Retinal pigment epithelial cell (primary cell): ENCODE measurements around the gene RIMBP2.

Experiments used
- DNase-seq: peaks from one replicate; pipeline ENCODE4 v3.0.0-alpha.2; 2010; ENCODE audit warnings: low read depth
- H3K4me3 ChIP-seq: 2 replicates; pipeline ENCODE4 v1.5.1; 2011; ENCODE audit warnings: mild to moderate bottlenecking, low read length, control low read depth, moderate library complexity
- TF ChIP-seq, protein P1 (sequence below): conservative IDR thresholded peaks from 2 replicates; pipeline ENCODE4 v1.5.1; 2011; ENCODE audit warnings: low read depth, low read length, control low read depth, inconsistent platforms

Gene RIMBP2

DNA sequence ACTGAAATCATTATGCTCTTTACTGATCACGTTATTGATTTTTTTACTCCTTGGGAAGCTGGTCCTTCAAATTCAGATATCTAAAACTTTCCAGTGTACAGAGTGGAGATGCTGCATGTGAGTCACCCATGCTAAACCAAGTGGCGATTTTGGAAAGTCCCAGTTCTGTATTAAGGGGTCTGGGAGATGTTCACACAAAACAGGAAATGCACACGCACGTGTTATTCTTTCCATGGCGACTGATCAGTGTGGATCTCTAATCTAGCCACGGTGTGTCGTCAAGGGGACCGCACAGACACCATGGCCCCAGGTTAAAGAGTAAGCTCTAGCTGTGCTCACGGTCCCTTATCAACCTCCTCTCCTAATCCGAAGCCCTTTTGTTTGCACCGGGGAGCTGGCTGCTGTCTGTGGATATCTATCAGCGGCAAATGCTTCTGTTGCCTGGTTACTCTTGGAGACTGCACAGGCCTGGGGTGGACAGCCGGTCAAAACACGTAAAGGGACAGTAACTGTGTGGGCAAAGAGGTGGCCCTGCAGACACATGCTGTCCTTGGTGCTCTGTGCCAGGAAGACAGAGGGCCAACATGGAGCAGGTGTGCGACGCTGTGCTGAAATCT lies 96.6 kb downstream of the RIMBP2 start:
- H3K4me3 ChIP-seq: no peak overlapping the region
- TF ChIP-seq, protein P1, sequence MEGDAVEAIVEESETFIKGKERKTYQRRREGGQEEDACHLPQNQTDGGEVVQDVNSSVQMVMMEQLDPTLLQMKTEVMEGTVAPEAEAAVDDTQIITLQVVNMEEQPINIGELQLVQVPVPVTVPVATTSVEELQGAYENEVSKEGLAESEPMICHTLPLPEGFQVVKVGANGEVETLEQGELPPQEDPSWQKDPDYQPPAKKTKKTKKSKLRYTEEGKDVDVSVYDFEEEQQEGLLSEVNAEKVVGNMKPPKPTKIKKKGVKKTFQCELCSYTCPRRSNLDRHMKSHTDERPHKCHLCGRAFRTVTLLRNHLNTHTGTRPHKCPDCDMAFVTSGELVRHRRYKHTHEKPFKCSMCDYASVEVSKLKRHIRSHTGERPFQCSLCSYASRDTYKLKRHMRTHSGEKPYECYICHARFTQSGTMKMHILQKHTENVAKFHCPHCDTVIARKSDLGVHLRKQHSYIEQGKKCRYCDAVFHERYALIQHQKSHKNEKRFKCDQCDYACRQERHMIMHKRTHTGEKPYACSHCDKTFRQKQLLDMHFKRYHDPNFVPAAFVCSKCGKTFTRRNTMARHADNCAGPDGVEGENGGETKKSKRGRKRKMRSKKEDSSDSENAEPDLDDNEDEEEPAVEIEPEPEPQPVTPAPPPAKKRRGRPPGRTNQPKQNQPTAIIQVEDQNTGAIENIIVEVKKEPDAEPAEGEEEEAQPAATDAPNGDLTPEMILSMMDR: no peak
- no peak for DNase-seq

DNA sequence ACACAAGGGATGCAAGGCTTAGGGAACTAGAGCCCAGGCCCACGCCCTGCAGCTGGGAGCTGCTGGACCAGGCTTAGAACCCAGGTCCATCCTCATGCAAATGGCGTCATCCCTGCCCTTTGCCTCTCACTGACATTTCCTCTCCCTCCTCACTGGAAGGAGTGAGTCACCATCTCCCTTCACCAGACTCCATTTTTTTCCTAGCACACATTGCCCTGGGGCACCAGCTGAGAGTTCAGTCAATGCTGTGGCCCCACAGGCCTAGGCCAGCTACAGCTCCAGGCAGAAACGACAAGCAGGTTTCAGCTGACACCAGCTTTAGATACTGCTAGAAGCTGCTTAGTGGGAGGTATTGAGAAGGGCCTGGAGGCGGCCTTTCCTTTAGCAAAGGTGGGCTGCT lies 98.9 kb downstream of the RIMBP2 start:
- no peak for DNase-seq

DNA sequence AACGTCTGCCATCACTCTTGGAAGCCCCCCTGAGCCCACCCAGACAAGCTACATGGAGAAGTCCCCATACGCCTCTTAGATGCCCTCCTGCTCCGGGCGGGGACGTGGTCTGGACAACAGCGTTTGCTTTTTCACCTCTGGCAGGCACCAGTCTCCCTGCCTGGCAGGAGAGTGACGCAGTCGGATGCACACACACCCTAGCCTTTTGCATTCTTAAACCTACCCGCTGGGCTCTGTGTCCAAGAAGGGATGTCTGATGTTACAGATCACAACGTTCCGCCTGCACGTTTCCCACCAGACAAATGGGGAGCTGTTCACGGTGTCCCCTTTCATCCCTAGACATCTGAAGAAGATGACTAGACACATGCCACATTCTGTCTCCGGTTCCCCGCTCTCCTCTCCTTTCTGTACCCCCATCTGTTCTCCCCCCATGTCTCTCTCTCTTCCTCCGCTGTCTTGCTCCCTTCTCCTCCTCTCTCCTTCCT lies 100.2 kb downstream of the RIMBP2 start:
- no peak for DNase-seq
- TF ChIP-seq, protein P1: no peak
- H3K4me3 ChIP-seq: no peak overlapping the region

More for the DNA sequence above, 98.9 kb downstream of the RIMBP2 start:
- TF ChIP-seq, protein P1: no peak
- no peak overlapping the region for H3K4me3 ChIP-seq

DNA sequence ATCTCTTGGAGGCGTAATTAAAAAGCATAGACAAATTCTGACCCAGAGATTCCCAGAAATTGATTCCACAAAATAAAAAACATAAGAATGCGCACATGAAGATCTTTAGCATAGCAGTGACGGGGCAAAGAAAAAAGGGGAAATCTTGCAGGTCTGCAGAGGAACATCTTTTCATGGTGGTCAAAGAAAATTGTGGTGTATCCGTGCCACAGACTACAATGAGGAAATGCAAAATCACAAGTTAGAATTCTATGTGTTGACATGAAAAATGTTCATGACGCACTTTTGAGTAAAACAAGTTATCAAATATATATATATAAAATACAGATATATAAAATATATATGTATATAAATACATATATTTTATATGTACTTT lies 101.6 kb downstream of the RIMBP2 start:
- H3K4me3 ChIP-seq: no peak overlapping the region
- DNase-seq: no peak
- TF ChIP-seq, protein P1: no peak

DNA sequence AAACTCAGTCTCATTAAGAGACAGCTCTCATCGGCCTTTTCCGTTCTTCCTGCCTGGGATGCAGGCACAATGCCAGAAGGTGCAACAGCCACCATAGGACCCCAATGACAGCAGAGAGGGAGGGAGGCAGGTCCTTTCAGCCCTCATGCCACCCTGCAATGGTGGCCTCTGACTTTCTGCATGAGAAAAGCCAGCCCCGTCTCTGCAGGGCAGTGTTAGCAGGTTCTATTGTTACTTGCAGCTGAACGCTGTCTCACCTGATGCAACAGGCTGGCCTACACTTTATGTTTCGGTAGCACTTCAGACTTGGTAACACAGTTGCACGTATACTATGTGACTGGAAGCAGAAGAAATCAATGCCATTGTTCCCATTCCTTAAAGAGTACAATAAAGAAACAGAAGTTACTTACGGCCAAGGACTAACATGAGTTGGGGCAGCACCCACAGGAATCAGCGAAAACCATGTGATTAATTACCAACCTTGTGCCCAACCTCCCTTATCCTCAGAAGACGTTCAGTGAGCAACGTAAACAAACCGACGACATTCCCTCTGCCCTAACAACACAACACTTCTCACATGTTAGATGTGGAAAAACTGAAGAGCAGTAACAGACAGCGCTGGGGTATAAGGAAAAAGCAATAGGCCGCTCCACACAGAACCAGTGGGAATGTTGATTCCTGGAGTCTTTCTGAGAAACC lies 102.1 kb downstream of the RIMBP2 start:
- H3K4me3 ChIP-seq: no peak overlapping the region
- TF ChIP-seq, protein P1: no peak
- no peak for DNase-seq

DNA sequence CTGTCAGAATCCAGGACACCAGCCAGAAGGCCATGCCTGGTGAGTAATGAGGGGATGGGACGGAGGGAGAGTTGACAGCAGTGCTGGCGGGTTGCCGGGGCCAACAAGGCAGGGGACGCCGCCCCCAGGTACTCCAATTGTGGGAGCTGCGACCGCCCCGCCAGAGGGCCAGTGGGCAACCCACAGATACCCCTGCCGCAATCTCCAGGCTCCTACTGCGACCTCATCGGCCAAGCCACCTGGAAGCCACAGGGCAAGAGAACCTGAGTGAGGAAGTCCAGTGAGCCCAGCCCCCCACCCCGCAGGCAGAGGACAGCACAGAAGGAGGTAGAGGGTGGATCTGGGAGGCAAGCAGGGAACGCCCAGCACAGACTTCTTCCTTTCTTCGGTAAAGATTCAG lies 103.0 kb downstream of the RIMBP2 start:
- DNase-seq: no peak
- TF ChIP-seq, protein P1: no peak
- H3K4me3 ChIP-seq: no peak overlapping the region
